HG03196 (cell line): Measurements from ENCODE around the gene FANK1.
A peak's percentile ranks its signal among the peaks of the same experiment; 100 is the strongest.
"Not testable (repeated sequence)": the region's sequence is repeated elsewhere in the genome, so short reads cannot be mapped to it uniquely, and the experiment has no call there.

ENCODE experiments used
- ATAC-seq: cut with Tn5 transposase; IDR thresholded peaks from one replicate; pipeline ENCODE4 v1.9.1; 2021; ENCODE audit not compliant: unreplicated experiment

FANK1 gene

GRCh38 chr10:125886914-125887512, 9.4 kb upstream of the FANK1 start:
- no peak for ATAC-seq

- not testable (repeated sequence) for ATAC-seq
Measured at GRCh38 chr10:125889441-125889840, 6.9 kb upstream of the FANK1 start.

DNA sequence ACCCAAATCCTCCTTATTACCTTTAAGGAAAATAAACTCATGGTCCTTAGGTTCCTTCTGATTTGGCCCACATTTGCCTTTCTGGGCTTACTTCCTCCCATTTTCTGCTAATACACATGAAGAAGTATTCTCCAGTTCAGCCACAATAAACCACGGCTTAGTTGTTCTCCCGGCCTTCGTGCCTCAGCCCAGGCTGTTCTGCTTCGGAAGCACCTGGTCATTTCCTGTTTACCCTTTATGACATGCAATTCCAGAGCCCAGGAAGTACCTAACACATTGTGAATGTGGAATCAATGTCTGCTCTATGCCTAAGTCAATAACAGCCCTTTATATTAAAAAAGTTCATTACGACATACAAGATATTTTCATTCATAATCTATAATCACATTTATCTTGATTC, 4.0 kb upstream of the FANK1 start:
- not testable (repeated sequence) for ATAC-seq

DNA sequence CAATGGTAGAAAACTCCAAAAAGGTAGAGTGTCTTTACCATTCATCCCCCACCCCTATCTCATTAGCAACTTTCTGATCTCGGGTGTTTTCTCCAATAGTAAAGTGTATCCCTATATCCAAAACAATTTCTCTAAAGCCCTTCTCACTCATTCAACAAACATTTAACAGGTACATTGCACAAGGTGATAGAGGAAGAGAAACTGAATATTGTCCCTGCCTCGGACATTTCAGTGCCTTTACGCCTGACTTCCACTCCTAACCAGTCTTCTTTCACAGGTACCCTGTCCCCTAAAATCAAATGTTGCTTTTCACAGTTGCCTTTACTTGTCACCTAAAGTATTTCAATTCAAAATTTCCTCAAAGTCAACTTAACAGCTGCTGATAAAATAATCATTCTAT, 2.2 kb upstream of the FANK1 start:
- not testable (repeated sequence) for ATAC-seq

DNA sequence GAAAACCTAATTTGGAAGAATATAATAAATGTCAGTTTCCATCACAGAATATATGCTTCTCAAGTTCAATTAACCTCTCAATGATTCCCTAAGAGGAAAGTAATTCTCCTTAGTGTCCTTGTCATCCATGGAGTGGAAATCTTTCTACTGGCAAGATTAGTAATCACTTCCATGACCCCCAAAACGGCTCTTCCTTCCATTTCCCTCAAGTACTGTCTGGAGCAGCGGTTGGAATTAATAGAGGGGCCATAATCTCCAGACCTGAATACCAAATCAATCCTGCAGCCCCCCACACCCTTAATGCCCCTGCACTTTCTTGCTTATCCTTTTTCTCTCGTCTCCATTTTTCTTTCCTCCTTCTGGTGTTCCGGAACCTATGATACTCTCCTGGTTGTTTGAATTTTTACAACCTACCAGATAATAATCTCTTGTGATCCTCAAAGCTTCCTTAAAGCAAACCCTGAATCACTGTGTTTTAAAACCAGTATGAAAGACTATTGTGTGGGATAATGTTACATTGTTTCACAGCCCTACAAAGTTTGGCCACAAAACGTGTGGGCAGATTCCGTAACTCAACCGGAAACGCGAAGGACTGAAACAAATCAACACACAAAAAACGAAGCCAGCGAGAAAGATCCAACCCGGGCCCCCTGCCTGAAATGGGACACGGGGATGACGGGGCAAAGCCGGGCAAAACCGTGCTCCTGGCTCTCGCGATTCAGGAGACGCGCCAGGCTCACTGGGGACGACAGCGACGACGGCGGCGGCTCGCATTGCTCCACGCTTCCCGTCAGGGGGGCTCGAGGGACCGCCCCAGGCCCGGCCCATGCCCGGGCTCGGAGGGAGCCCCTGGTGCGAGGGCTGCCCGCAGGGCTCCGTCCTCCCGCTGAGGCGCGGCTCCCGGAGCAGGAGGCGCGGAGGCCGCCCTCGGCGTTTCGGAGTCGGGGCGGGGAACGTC, 955 bp upstream of the FANK1 start:
- peak; percentile 55 for ATAC-seq

GRCh38 chr10:125897317-125897716, 953 bp downstream of the FANK1 start:
- not testable (repeated sequence) for ATAC-seq

DNA sequence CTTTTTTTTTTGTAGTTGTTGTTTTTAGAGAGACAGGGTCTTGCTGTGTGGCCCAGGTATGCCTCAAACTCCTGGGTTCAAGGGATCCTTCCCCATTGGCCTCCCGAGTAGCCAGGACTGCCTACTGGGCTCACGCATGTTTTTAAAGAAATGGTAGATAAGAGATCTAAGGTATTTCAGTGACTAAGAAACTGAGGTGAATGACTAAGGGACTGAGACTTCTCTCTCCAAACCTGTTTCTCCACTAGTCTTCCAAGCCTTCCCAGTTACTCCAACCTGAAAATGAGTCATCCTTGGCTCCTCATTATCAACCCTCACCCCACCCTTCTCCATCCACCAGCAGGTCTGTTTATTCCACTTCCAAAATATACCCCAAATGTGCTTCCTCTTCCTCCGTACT, 4.6 kb downstream of the FANK1 start:
- ATAC-seq = not testable (repeated sequence)

- not testable (repeated sequence) for ATAC-seq
Measured at GRCh38 chr10:125903135-125903640, 6.8 kb downstream of the FANK1 start.

GRCh38 chr10:125905069-125905994, 9.0 kb downstream of the FANK1 start:
- ATAC-seq = not testable (repeated sequence)

DNA sequence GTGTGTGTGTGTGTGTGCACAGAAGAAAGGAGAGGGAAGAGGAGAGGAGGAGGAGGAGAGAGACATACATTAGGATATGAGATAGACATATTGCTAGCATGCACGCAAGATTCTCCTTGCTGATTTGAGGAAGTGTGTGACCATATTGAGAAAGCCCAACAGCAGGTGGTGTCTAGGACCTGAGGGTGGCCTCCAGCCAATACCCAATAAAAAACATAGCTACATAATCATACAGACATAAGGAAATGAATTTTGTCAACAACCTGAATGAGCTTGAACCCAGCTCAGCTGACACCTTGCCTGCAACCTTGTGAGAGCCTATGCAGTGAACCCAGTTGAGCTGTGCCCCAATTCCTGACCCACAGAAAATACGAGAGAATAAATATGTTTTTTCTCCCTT, 11.2 kb downstream of the FANK1 start:
- not testable (repeated sequence) for ATAC-seq

- ATAC-seq = not testable (repeated sequence)
Measured at GRCh38 chr10:125908813-125909212, 12.4 kb downstream of the FANK1 start.

GRCh38 chr10:125909491-125909890, 13.1 kb downstream of the FANK1 start:
- ATAC-seq = not testable (repeated sequence)

GRCh38 chr10:125911145-125911544, 14.8 kb downstream of the FANK1 start:
- ATAC-seq = no peak

DNA sequence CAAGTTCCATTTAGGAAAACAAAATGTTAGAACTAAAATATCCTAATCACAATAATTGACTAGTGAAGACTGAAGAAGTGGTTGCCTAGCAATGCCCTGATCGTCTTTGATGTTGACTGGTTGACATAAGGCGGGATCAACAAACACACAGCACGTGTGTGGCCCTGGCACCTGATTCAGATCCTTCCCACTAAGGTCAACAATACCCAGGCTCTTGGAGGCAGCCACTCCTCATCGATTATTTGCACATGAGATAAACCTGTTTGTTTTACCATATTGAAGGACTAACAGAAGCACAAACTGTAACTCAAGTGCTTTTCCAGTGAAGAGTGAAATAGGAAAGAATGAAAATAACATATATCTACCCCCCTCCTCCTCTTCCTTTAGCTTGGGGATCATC, 15.6 kb downstream of the FANK1 start:
- ATAC-seq = no peak

DNA sequence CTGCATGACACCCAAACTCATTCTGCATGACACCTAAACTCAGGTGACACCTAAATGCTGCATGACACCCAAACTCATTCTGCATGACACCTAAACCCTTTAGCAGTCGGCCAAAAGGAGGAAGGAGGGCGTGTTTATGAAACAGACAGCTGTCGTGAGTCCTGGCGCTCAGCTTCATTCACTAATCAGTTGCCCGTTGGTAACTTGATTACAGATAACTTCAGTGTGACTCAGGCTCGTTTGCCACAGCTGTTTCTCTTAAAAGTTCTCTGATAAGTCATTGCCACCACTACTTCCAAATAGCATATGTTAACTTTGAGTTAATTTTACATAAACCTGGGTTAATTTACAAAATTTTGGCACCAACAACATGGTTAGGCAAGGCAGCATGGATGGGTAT, 16.9 kb downstream of the FANK1 start:
- ATAC-seq = not testable (repeated sequence)

- no peak for ATAC-seq
Measured at GRCh38 chr10:125916977-125917376, 20.6 kb downstream of the FANK1 start.

DNA sequence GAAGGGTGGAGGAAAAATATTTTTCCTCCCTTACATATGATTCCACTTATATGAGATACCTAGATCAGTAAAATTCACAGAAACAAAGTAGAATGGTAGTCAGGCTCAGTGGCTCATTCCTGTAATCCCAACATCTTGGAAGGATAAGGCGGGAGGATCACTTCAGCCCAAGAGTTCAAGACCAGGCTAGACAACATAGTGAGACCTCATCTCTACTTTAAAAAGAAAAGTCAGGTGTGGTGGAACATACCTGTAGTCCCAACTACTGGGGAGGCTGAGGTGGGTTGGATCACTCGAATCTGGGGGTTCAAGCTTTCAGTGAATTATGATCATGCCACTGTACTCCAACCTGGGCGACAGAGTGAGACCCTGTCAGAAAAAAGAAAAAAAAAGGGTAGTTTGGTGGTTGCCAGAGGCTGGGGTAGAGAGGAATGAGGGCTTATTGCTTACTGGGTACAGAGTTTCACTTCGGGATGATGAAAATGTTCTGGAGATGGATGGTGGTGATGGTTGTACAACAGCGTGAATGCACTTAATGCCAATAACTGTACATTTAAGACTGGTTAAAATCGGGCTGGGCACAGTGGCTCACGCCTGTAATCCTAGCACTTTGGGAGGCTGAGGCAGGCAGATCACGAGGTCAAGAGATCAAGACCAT, 21.5 kb downstream of the FANK1 start:
- ATAC-seq = not testable (repeated sequence)

- not testable (repeated sequence) for ATAC-seq
Measured at GRCh38 chr10:125921643-125922306, 25.4 kb downstream of the FANK1 start.

- ATAC-seq = no peak
Measured at GRCh38 chr10:125925262-125925834, 29.0 kb downstream of the FANK1 start.
